ENCODE measurements around the gene BRSK1. TPM values are rescaled to one million over a fixed set of nuclear protein-coding genes. Genes with fewer than 3 reads are reported as not detected.

The BRSK1 gene
- total RNA-seq, 2 experiments from 2014 or later, result 2.6 to 2.7 TPM

- Histone ChIP-seq H3K9me3 (ENCODE audit: control insufficient read depth in 1 of 2, insufficient read depth in 1 of 2, low read length in 2 of 2) (peaks cover 0 to 7% of the 10 kb centered on the region in 2 experiments), H3K27ac (ENCODE audit: low read depth in 1 of 2, low read length in 2 of 2) (no peak overlapping the region), H3K36me3 (ENCODE audit: insufficient read depth, low read length) (no peaks in the 10 kb centered on the region), H3K27me3 (ENCODE audit: control insufficient read depth in 1 of 2, insufficient read depth in 2 of 2, low read length in 2 of 2) (no peaks in the 10 kb centered on the region), H3K4me3 (ENCODE audit: low read length) (no peak overlapping the region), H3K4me1 (ENCODE audit: insufficient read depth, low read length) (peaks cover 8% of the 10 kb centered on the region)
- H3K27ac Mint-ChIP-seq, result no peak overlapping the region
- TF ChIP-seq CTCF (IDR thresholded peaks at IDR 0.05), result no peak
- no peak overlapping the region for H3K4me3 Mint-ChIP-seq
- H3K4me1 Mint-ChIP-seq (ENCODE audit: low read depth), result peaks cover 6% of the 10 kb centered on the region
- ChIA-PET POLR2A (interaction anchor here (0.5 kb wide), 1 partner anchor 54 kb away, joined by 4 read pairs; no protein-coding TSS in a partner anchor), CTCF (no interaction called here)
- H3K36me3 Mint-ChIP-seq (ENCODE audit: low read depth), result no peaks in the 10 kb centered on the region
- no peaks in the 10 kb centered on the region for H3K9me3 Mint-ChIP-seq
- intact Hi-C loops (cut with DNase I, micrococcal nuclease), result loop anchor here in 1 of 2 experiments (10.0 kb wide), 1 partner anchor 197 kb away; no protein-coding TSS in a partner anchor
- no peak for DNase-seq
- no peaks in the 10 kb centered on the region for H3K27me3 Mint-ChIP-seq
- no peak for ATAC-seq (ENCODE audit: poor library complexity)
Measured at GRCh38 chr19:55308281-55308680, 24.5 kb downstream of the BRSK1 start.

GRCh38 chr19:55309448-55309847, 25.7 kb downstream of the BRSK1 start:
- Histone ChIP-seq H3K27ac (ENCODE audit: low read depth in 1 of 2, low read length in 2 of 2) (no peak overlapping the region), H3K4me3 (ENCODE audit: low read length) (no peak overlapping the region), H3K36me3 (ENCODE audit: insufficient read depth, low read length) (no peaks in the 10 kb centered on the region), H3K4me1 (ENCODE audit: insufficient read depth, low read length) (peaks cover 8% of the 10 kb centered on the region), H3K9me3 (ENCODE audit: control insufficient read depth in 1 of 2, insufficient read depth in 1 of 2, low read length in 2 of 2) (peaks cover 0 to 7% of the 10 kb centered on the region in 2 experiments), H3K27me3 (ENCODE audit: control insufficient read depth in 1 of 2, insufficient read depth in 2 of 2, low read length in 2 of 2) (no peaks in the 10 kb centered on the region)
- Mint-ChIP-seq H3K4me1 (ENCODE audit: low read depth) (peaks cover 6% of the 10 kb centered on the region), H3K9me3 (no peaks in the 10 kb centered on the region), H3K27ac (no peak overlapping the region), H3K36me3 (ENCODE audit: low read depth) (no peaks in the 10 kb centered on the region), H3K27me3 (no peaks in the 10 kb centered on the region), H3K4me3 (no peak overlapping the region)
- TF ChIP-seq CTCF (IDR thresholded peaks at IDR 0.05), result no peak
- POLR2A ChIA-PET, result no interaction called here
- intact Hi-C loops (cut with DNase I, micrococcal nuclease), result loop anchor here in 1 of 2 experiments (10.0 kb wide), 1 partner anchor 195 kb away; no protein-coding TSS in a partner anchor
- DNase-seq (no peak), ATAC-seq (ENCODE audit: poor library complexity) (no peak)
- CTCF ChIA-PET, result no interaction called here

GRCh38 chr19:55310498-55310897, 26.7 kb downstream of the BRSK1 start:
- Histone ChIP-seq H3K27ac (ENCODE audit: low read depth in 1 of 2, low read length in 2 of 2) (no peak overlapping the region), H3K27me3 (ENCODE audit: control insufficient read depth in 1 of 2, insufficient read depth in 2 of 2, low read length in 2 of 2) (no peaks in the 10 kb centered on the region), H3K36me3 (ENCODE audit: insufficient read depth, low read length) (no peaks in the 10 kb centered on the region), H3K4me1 (ENCODE audit: insufficient read depth, low read length) (peaks cover 4% of the 10 kb centered on the region), H3K4me3 (ENCODE audit: low read length) (no peak overlapping the region), H3K9me3 (ENCODE audit: control insufficient read depth in 1 of 2, insufficient read depth in 1 of 2, low read length in 2 of 2) (peaks cover 0 to 7% of the 10 kb centered on the region in 2 experiments)
- intact Hi-C loops (cut with DNase I, micrococcal nuclease), result no loop called here
- ATAC-seq (ENCODE audit: poor library complexity), result no peak
- CTCF ChIA-PET, result no interaction called here
- no peaks in the 10 kb centered on the region for H3K36me3 Mint-ChIP-seq (ENCODE audit: low read depth)
- H3K9me3 Mint-ChIP-seq, result no peaks in the 10 kb centered on the region
- POLR2A ChIA-PET, result no interaction called here
- H3K4me3 Mint-ChIP-seq, result no peak overlapping the region
- no peak overlapping the region for H3K27ac Mint-ChIP-seq
- no peaks in the 10 kb centered on the region for H3K27me3 Mint-ChIP-seq
- no peak for DNase-seq
- H3K4me1 Mint-ChIP-seq (ENCODE audit: low read depth), result peaks cover 3% of the 10 kb centered on the region
- TF ChIP-seq CTCF (IDR thresholded peaks at IDR 0.05), result no peak
